Measurements from ENCODE around the gene PIP5KL1.

The PIP5KL1 gene

GRCh38 chr9:127874301-127875221, 56.0 kb downstream of the PIP5KL1 start:
- H3K4me3 ChIP-seq (ENCODE audit: low read depth, low read length), result no peak overlapping the region
- DNase-seq (ENCODE audit: low read depth, low spot score), result no peak
- in situ Hi-C loops (cut with HindIII; ENCODE audit: low sequenced_read_pairs), result no loop called here
- no peak for TF ChIP-seq CTCF (IDR thresholded peaks at IDR 0.05; ENCODE audit: low read depth, low read length)

GRCh38 chr9:127873886-127874285, 56.7 kb downstream of the PIP5KL1 start:
- no peak for TF ChIP-seq CTCF (IDR thresholded peaks at IDR 0.05; ENCODE audit: low read depth, low read length)
- peak; percentile 52 for DNase-seq (ENCODE audit: low read depth, low spot score)
- in situ Hi-C loops (cut with HindIII; ENCODE audit: low sequenced_read_pairs), result no loop called here
- no peak overlapping the region for H3K4me3 ChIP-seq (ENCODE audit: low read depth, low read length)

GRCh38 chr9:127873223-127873691, 57.3 kb downstream of the PIP5KL1 start:
- H3K4me3 ChIP-seq (ENCODE audit: low read depth, low read length), result no peak overlapping the region
- in situ Hi-C loops (cut with HindIII; ENCODE audit: low sequenced_read_pairs), result no loop called here
- no peak for TF ChIP-seq CTCF (IDR thresholded peaks at IDR 0.05; ENCODE audit: low read depth, low read length)
- peak; percentile 32 for DNase-seq (ENCODE audit: low read depth, low spot score)

- no peak for TF ChIP-seq CTCF (IDR thresholded peaks at IDR 0.05; ENCODE audit: low read depth, low read length)
- DNase-seq (ENCODE audit: low read depth, low spot score), result no peak
- no peak overlapping the region for H3K4me3 ChIP-seq (ENCODE audit: low read depth, low read length)
- in situ Hi-C loops (cut with HindIII; ENCODE audit: low sequenced_read_pairs), result no loop called here
These were observed 58.0 kb downstream of the PIP5KL1 start for GRCh38 chr9:127872369-127873222.

GRCh38 chr9:127871531-127871930, 59.0 kb downstream of the PIP5KL1 start:
- no peak overlapping the region for H3K4me3 ChIP-seq (ENCODE audit: low read depth, low read length)
- in situ Hi-C loops (cut with HindIII; ENCODE audit: low sequenced_read_pairs), result no loop called here
- no peak for DNase-seq (ENCODE audit: low read depth, low spot score)
- TF ChIP-seq CTCF (IDR thresholded peaks at IDR 0.05; ENCODE audit: low read depth, low read length), result no peak

GRCh38 chr9:127870887-127871286, 59.7 kb downstream of the PIP5KL1 start:
- no peak overlapping the region for H3K4me3 ChIP-seq (ENCODE audit: low read depth, low read length)
- in situ Hi-C loops (cut with HindIII; ENCODE audit: low sequenced_read_pairs), result no loop called here
- no peak for TF ChIP-seq CTCF (IDR thresholded peaks at IDR 0.05; ENCODE audit: low read depth, low read length)
- DNase-seq (ENCODE audit: low read depth, low spot score), result no peak

Measured in astrocyte of the spinal cord (primary cell).